T-helper 2 cell treated with Interferon-gamma antibody and Interleukin-4, amounts not matched to agents 5 μg/mL and 100 μg/mL, for 36 hours (primary cell): Measurements from ENCODE around the gene SLC22A3.

Source experiments
- DNase-seq: peaks from one replicate; pipeline ENCODE4 v3.0.0; 2021; ENCODE audit warnings: low spot score
- H3K27ac Mint-ChIP-seq: one replicate; pipeline ENCODE4 v1.8.0; 2021; ENCODE audit warnings: mild to moderate bottlenecking, mixed read lengths
- H3K27me3 Mint-ChIP-seq: one replicate; pipeline ENCODE4 v1.8.0; 2021; ENCODE audit warnings: low read depth, mixed read lengths
- H3K36me3 Mint-ChIP-seq: one replicate; pipeline ENCODE4 v1.8.0; 2021; ENCODE audit warnings: low read depth, mixed read lengths
- H3K4me1 Mint-ChIP-seq: one replicate; pipeline ENCODE4 v1.8.0; 2021; ENCODE audit warnings: low read depth, mixed read lengths
- H3K4me3 Mint-ChIP-seq: one replicate; pipeline ENCODE4 v1.8.0; 2022; ENCODE audit warnings: mild to moderate bottlenecking, moderate library complexity, mixed read lengths
- H3K9me3 Mint-ChIP-seq: one replicate; pipeline ENCODE4 v1.8.0; 2021; ENCODE audit warnings: mixed read lengths

Gene SLC22A3

DNA sequence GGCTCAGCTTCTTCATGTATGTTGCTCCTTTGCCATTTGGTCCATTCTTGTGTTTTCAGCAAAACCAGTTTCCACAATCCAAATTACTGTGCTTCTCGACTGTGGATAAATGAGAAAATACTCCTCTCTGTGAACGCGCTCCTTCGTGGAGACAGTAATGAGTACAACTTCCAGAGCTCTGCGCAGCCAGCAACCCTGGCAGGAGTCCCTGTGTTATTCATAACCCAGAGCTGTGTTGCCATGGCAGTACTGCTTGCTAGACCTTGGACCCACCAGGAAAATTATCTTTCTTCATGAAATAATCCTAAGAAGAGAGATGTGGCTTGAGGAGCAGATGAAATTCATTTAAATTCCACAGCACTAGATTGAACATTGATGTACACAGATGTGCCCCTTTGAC, 73.7 kb downstream of the SLC22A3 start:
- peaks cover 7% of the 10 kb centered on the region for H3K27me3 Mint-ChIP-seq
- H3K9me3 Mint-ChIP-seq: no peaks in the 10 kb centered on the region
- H3K4me3 Mint-ChIP-seq: no peak overlapping the region
- peaks cover 6% of the 10 kb centered on the region for H3K4me1 Mint-ChIP-seq
- no peaks in the 10 kb centered on the region for H3K36me3 Mint-ChIP-seq
- no peak for DNase-seq
- H3K27ac Mint-ChIP-seq: no peak overlapping the region

- Mint-ChIP-seq H3K9me3 (no peaks in the 10 kb centered on the region), H3K4me1 (peaks cover 6% of the 10 kb centered on the region), H3K4me3 (no peak overlapping the region), H3K27me3 (peaks cover 19% of the 10 kb centered on the region), H3K36me3 (no peaks in the 10 kb centered on the region), H3K27ac (no peak overlapping the region)
- no peak for DNase-seq
Measured at GRCh38 chr6:160424256-160424655, 76.1 kb downstream of the SLC22A3 start.

GRCh38 chr6:160426136-160426535, 78.0 kb downstream of the SLC22A3 start:
- Mint-ChIP-seq H3K27me3 (peaks cover 24% of the 10 kb centered on the region), H3K4me1 (peaks cover 6% of the 10 kb centered on the region), H3K36me3 (no peaks in the 10 kb centered on the region), H3K4me3 (no peak overlapping the region), H3K9me3 (no peaks in the 10 kb centered on the region), H3K27ac (no peak overlapping the region)
- no peak for DNase-seq

- H3K4me1 Mint-ChIP-seq: peaks cover 6% of the 10 kb centered on the region
- no peaks in the 10 kb centered on the region for H3K9me3 Mint-ChIP-seq
- H3K27me3 Mint-ChIP-seq: peaks cover 21% of the 10 kb centered on the region
Measured at GRCh38 chr6:160427312-160428068, 79.3 kb downstream of the SLC22A3 start.

DNA sequence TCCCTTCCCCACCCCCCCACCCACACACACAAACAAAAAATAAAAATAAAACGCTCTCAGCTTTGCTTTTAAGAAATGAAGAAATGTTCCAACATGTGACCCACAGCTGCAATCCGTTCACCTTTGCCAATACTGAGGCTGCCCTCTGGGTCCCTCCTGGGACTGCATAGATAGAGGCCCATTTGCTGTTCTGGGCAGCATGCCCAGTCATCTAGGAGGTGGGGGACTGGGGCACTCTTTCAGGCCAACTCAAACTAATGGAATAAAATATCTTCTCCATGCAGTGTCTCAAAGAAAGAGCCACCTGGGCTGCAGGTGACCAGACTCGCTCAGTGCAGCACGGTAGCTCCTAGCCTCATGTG, 79.9 kb downstream of the SLC22A3 start:
- no peak for DNase-seq
- H3K4me1 Mint-ChIP-seq: peaks cover 6% of the 10 kb centered on the region
- no peak overlapping the region for H3K4me3 Mint-ChIP-seq
- H3K36me3 Mint-ChIP-seq: no peaks in the 10 kb centered on the region
- peaks cover 21% of the 10 kb centered on the region for H3K27me3 Mint-ChIP-seq
- no peaks in the 10 kb centered on the region for H3K9me3 Mint-ChIP-seq
- no peak overlapping the region for H3K27ac Mint-ChIP-seq

More at GRCh38 chr6:160427312-160428068, 79.3 kb downstream of the SLC22A3 start:
- H3K36me3 Mint-ChIP-seq: no peaks in the 10 kb centered on the region
- no peak overlapping the region for H3K4me3 Mint-ChIP-seq
- DNase-seq: no peak
- H3K27ac Mint-ChIP-seq: no peak overlapping the region

- H3K9me3 Mint-ChIP-seq: no peaks in the 10 kb centered on the region
- H3K27ac Mint-ChIP-seq: no peak overlapping the region
- H3K36me3 Mint-ChIP-seq: no peaks in the 10 kb centered on the region
- peaks cover 27% of the 10 kb centered on the region for H3K27me3 Mint-ChIP-seq
- H3K4me1 Mint-ChIP-seq: peaks cover 6% of the 10 kb centered on the region
- no peak for DNase-seq
- H3K4me3 Mint-ChIP-seq: no peak overlapping the region
Measured at GRCh38 chr6:160428818-160429619, 80.8 kb downstream of the SLC22A3 start.

DNA sequence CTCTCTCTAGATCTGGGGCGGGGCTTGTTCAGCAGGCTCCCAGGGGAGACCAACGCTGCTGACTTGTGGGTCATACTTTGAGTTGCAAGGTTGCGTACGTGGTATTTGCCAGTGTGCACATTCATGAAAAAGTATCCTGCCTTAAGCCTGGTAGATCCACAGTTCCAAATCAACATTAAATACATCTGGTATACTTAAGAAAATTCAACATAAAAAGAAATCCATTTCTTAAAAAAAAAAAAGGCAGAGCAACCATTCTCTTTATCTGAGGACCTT, 81.4 kb downstream of the SLC22A3 start:
- Mint-ChIP-seq H3K36me3 (no peaks in the 10 kb centered on the region), H3K27me3 (peaks cover 27% of the 10 kb centered on the region), H3K4me3 (no peak overlapping the region), H3K4me1 (peaks cover 6% of the 10 kb centered on the region), H3K9me3 (no peaks in the 10 kb centered on the region), H3K27ac (no peak overlapping the region)
- no peak for DNase-seq

DNA sequence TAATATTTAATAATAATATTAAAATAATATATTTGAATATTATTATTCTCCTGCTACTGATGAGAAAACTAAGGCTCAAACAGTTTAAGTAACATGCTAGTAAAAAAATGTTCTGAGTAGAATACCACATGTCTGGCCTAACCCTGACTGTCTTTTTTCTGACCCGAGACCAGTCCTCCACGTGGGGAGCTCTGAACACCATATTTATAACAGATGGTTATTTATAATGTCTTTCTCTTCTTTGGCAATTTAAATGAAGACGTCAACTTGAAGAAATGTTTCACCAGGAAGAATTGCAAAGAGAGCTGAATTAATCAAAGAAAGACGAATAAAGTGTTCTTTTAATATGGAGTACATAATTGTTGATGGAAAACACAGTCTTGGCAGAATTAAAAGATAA, 82.0 kb downstream of the SLC22A3 start:
- Mint-ChIP-seq H3K4me1 (peaks cover 6% of the 10 kb centered on the region), H3K27ac (no peak overlapping the region), H3K9me3 (no peaks in the 10 kb centered on the region), H3K4me3 (no peak overlapping the region), H3K27me3 (peaks cover 26% of the 10 kb centered on the region), H3K36me3 (no peaks in the 10 kb centered on the region)
- no peak for DNase-seq

GRCh38 chr6:160430751-160431150, 82.6 kb downstream of the SLC22A3 start:
- peaks cover 6% of the 10 kb centered on the region for H3K4me1 Mint-ChIP-seq
- no peaks in the 10 kb centered on the region for H3K9me3 Mint-ChIP-seq
- no peak overlapping the region for H3K27ac Mint-ChIP-seq
- H3K4me3 Mint-ChIP-seq: no peak overlapping the region
- H3K27me3 Mint-ChIP-seq: peaks cover 27% of the 10 kb centered on the region
- DNase-seq: no peak
- H3K36me3 Mint-ChIP-seq: no peaks in the 10 kb centered on the region

- Mint-ChIP-seq H3K27ac (no peak overlapping the region), H3K27me3 (peaks cover 31% of the 10 kb centered on the region), H3K4me3 (no peak overlapping the region), H3K4me1 (peaks cover 8% of the 10 kb centered on the region), H3K9me3 (no peaks in the 10 kb centered on the region), H3K36me3 (no peaks in the 10 kb centered on the region)
- DNase-seq: no peak
Measured at GRCh38 chr6:160431226-160431625, 83.0 kb downstream of the SLC22A3 start.

DNA sequence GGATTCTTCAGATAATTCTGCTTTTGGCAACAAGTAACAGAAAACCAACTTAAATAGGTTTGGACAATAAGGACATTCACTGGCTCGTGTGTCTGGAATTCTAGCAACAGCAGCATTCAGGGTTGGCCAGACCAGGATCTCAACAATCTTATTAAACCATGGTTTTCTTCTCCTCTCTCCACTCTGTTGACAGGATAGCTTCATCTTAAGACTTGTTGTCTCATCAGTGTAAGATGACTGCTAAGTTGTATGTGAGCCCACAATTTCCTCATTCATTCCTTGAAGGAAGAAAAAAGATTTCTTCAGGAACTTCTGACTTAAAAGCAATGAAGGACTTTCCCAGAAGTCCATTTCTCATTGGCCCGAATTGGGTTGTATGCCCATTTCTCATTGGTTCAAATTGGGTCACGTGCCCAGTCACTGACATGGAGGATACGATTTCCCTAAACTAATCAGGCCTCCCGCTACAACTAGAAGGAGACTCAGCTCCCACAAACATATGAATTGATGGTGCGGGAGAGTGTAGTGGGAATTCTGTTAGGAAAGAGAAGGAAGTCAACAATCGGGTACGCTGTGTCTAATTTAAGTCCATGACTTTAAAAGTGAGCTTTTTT, 83.7 kb downstream of the SLC22A3 start:
- H3K4me1 Mint-ChIP-seq: peaks cover 8% of the 10 kb centered on the region

DNA sequence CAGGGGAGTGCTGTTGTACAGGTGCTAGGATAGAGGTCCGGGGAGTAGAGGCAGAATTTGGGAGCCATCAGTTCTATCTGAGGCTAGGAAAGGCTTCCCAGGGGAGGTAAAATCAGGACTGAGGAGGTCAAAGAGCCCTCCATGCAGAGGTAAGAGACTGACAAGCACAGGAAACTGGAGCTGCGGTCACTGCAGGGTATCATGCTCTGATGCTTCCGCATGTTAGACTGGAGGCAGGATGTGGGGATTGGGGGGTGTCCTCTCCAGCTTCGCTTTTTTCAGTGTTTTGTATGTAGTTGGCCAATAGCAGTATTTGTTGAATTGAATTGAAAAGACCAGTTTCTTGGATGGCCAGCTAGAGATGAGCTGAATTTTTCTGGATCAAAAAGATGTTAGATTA, 87.8 kb downstream of the SLC22A3 start:
- no peaks in the 10 kb centered on the region for H3K36me3 Mint-ChIP-seq
- peaks cover 36% of the 10 kb centered on the region for H3K27me3 Mint-ChIP-seq
- no peak overlapping the region for H3K4me3 Mint-ChIP-seq
- no peaks in the 10 kb centered on the region for H3K9me3 Mint-ChIP-seq
- DNase-seq: no peak
- H3K27ac Mint-ChIP-seq: no peak overlapping the region
- H3K4me1 Mint-ChIP-seq: peaks cover 8% of the 10 kb centered on the region

More for the DNA sequence above, 83.7 kb downstream of the SLC22A3 start:
- H3K4me3 Mint-ChIP-seq: no peak overlapping the region
- H3K27me3 Mint-ChIP-seq: peaks cover 35% of the 10 kb centered on the region
- no peak overlapping the region for H3K27ac Mint-ChIP-seq
- DNase-seq: no peak
- H3K36me3 Mint-ChIP-seq: no peaks in the 10 kb centered on the region
- H3K9me3 Mint-ChIP-seq: no peaks in the 10 kb centered on the region

GRCh38 chr6:160437154-160437553, 89.0 kb downstream of the SLC22A3 start:
- Mint-ChIP-seq H3K4me1 (peaks cover 8% of the 10 kb centered on the region), H3K9me3 (no peaks in the 10 kb centered on the region), H3K36me3 (no peaks in the 10 kb centered on the region), H3K27me3 (peaks cover 39% of the 10 kb centered on the region), H3K4me3 (no peak overlapping the region), H3K27ac (no peak overlapping the region)
- DNase-seq: no peak

GRCh38 chr6:160437775-160438174, 89.6 kb downstream of the SLC22A3 start:
- no peaks in the 10 kb centered on the region for H3K9me3 Mint-ChIP-seq
- no peak overlapping the region for H3K27ac Mint-ChIP-seq
- DNase-seq: no peak
- peaks cover 8% of the 10 kb centered on the region for H3K4me1 Mint-ChIP-seq
- peaks cover 39% of the 10 kb centered on the region for H3K27me3 Mint-ChIP-seq
- no peak overlapping the region for H3K4me3 Mint-ChIP-seq
- H3K36me3 Mint-ChIP-seq: no peaks in the 10 kb centered on the region
